ENCODE results near the gene LGALS7. TPM values are rescaled to one million over a fixed set of nuclear protein-coding genes. Genes with fewer than 3 reads are reported as not detected.
"Not testable (repeated sequence)": the region's sequence is repeated elsewhere in the genome, so short reads cannot be mapped to it uniquely, and the experiment has no call there.

Gene LGALS7
- total and polyA plus RNA-seq, 2 of the 13 experiments (the other 11 are each of a cell fraction or from before 2014, with no cell fraction given), result 0.73 TPM; not detected in 1

DNA sequence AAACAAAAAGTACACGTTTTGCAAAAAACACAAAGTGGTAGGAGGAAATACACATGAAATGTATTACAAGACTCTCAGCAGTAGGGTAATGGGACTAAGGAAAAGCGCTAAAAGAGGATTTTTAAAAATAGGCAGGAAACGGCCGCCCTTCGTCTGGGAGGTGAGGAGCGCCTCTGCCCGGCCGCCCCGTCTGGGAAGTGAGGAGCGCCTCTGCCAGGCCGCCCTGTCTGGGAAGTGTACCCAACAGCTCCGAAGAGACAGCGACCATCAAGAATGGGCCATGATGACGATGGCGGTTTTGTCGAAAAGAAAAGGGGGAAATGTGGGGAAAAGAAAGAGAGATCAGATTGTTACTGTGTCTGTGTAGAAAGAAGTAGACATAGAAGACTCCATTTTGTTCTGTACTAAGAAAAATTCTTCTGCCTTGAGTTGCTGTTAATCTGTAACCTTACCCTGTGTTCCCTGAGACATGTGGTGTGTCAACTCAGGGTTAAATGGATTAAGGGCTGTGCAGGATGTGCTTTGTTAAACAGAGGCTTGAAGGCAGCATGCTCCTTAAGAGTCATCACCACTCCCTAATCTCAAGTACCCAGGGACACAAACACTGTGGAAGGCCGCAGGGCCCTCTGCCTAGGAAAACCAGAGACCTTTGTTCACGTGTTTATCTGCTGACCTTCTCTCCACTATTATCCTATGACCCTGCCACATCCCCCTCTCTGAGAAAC lies 34.2 kb upstream of the LGALS7 start:
- intact Hi-C loops (cut with micrococcal nuclease; ENCODE audit: unreplicated experiment); DNase-seq (ENCODE audit: low spot score); H3K79me2 ChIP-seq (ENCODE audit: insufficient read depth, low read length); H2AFZ ChIP-seq (ENCODE audit: low read length); H3K4me3 ChIP-seq (replicated peaks in 1 of 3; ENCODE audit: insufficient read depth in 1 of 3, low read depth in 2 of 3, low read length in 3 of 3); H4K20me1 ChIP-seq (ENCODE audit: insufficient read depth, low read length); CTCF ChIA-PET (ENCODE audit: low intra/inter-chr PET ratio, low total read pairs); H3K36me3 ChIP-seq (replicated peaks in 1 of 2; ENCODE audit: control insufficient read depth in 1 of 2, insufficient read depth in 2 of 2, low read length in 2 of 2); H3K9ac ChIP-seq (ENCODE audit: insufficient read depth, low read depth, low read length); H3K9me3 ChIP-seq (ENCODE audit: low read length); FAIRE-seq; H3K27ac ChIP-seq (ENCODE audit: extremely low read length, insufficient read depth, low read length); H3K4me2 ChIP-seq (ENCODE audit: low read depth, low read length); in situ Hi-C loops (cut with HindIII; ENCODE audit: extremely low pct_ligation_motif_present, low pct_unique_long_range_greater_than_20kb); ATAC-seq; BruUV-seq (replicated peaks); H3K27me3 ChIP-seq (ENCODE audit: control insufficient read depth in 1 of 2, insufficient read depth in 2 of 2, low read length in 2 of 2): not testable (repeated sequence)
- H3K4me1 ChIP-seq (ENCODE audit: insufficient read depth, low read length), result peaks cover 36% of the 10 kb centered on the region
- TF ChIP-seq, protein P1, sequence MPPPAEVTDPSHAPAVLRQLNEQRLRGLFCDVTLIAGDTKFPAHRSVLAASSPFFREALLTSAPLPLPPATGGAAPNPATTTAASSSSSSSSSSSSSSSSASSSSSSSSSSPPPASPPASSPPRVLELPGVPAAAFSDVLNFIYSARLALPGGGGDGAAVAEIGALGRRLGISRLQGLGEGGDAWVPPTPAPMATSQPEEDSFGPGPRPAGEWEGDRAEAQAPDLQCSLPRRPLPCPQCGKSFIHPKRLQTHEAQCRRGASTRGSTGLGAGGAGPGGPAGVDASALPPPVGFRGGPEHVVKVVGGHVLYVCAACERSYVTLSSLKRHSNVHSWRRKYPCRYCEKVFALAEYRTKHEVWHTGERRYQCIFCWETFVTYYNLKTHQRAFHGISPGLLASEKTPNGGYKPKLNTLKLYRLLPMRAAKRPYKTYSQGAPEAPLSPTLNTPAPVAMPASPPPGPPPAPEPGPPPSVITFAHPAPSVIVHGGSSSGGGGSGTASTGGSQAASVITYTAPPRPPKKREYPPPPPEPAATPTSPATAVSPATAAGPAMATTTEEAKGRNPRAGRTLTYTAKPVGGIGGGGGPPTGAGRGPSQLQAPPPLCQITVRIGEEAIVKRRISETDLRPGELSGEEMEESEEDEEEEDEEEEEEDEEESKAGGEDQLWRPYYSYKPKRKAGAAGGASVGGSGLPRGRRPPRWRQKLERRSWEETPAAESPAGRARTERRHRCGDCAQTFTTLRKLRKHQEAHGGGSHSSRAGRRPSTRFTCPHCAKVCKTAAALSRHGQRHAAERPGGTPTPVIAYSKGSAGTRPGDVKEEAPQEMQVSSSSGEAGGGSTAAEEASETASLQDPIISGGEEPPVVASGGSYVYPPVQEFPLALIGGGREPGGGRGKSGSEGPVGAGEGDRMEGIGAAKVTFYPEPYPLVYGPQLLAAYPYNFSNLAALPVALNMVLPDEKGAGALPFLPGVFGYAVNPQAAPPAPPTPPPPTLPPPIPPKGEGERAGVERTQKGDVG (CRISPR knock-in tag; IDR thresholded peaks at IDR 0.05; ENCODE audit: borderline replicate concordance), result 0 out of 2 replicates have a peak, but pooled peaks have one; percentile 41
- peak; percentile 80 for TF ChIP-seq ZNF652 (CRISPR knock-in tag; IDR thresholded peaks at IDR 0.05; ENCODE audit: borderline replicate concordance, low read depth)
- POLR2A ChIA-PET, result interaction anchor here (1.1 to 1.6 kb wide), 2 partner anchors 12 to 24 kb away, joined by 3 to 4 read pairs; partner anchors contain the start of gene ECH1
- WGBS (ENCODE audit: low lambda C conversion rate), result 78% methylated on average over 14 of the region's 18 CpGs

DNA sequence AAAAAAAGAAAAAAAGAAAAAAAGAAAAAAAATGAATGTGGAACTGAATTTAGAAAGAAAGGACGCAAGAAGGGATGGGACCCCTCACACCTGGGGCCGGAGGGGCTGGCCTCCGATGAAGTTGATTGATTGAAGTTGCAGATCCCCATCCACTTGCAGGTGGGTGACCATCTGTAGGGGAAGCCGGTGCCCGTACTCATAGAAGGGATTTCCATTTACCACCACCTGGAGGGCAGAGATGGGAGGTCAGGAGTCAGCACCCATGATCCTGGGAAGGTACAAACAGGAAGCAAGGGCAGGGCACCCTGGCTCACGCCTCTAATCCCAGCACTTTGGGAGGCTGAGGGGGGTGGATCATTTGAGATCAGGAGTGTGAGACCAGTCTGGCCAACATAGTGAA lies 33.1 kb upstream of the LGALS7 start:
- no peak overlapping the region for H3K4me2 ChIP-seq (ENCODE audit: low read depth, low read length)
- H4K20me1 ChIP-seq (ENCODE audit: insufficient read depth, low read length), result no peaks in the 10 kb centered on the region
- intact Hi-C loops (cut with micrococcal nuclease; ENCODE audit: unreplicated experiment), result no loop called here
- no peaks in the 10 kb centered on the region for H3K9me3 ChIP-seq (ENCODE audit: low read length)
- ATAC-seq, result peak; percentile 55; the same call in 2 of the 3 replicates
- peaks cover 25% of the 10 kb centered on the region for H3K4me1 ChIP-seq (ENCODE audit: insufficient read depth, low read length)
- 95% methylated on average over 6 of the region's 6 CpGs for WGBS (ENCODE audit: low lambda C conversion rate)
- BruUV-seq (replicated peaks), result no TSS peak
- TF ChIP-seq, protein P2, sequence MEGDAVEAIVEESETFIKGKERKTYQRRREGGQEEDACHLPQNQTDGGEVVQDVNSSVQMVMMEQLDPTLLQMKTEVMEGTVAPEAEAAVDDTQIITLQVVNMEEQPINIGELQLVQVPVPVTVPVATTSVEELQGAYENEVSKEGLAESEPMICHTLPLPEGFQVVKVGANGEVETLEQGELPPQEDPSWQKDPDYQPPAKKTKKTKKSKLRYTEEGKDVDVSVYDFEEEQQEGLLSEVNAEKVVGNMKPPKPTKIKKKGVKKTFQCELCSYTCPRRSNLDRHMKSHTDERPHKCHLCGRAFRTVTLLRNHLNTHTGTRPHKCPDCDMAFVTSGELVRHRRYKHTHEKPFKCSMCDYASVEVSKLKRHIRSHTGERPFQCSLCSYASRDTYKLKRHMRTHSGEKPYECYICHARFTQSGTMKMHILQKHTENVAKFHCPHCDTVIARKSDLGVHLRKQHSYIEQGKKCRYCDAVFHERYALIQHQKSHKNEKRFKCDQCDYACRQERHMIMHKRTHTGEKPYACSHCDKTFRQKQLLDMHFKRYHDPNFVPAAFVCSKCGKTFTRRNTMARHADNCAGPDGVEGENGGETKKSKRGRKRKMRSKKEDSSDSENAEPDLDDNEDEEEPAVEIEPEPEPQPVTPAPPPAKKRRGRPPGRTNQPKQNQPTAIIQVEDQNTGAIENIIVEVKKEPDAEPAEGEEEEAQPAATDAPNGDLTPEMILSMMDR (CRISPR knock-in tag; IDR thresholded peaks at IDR 0.05), result 0 out of 2 replicates have a peak, but pooled peaks have one; percentile 9
- TF ChIP-seq DR1 (CRISPR knock-in tag; IDR thresholded peaks at IDR 0.05) (no peak), TOE1 (CRISPR knock-in tag; IDR thresholded peaks at IDR 0.05) (no peak)
- TF ChIP-seq, protein P3, sequence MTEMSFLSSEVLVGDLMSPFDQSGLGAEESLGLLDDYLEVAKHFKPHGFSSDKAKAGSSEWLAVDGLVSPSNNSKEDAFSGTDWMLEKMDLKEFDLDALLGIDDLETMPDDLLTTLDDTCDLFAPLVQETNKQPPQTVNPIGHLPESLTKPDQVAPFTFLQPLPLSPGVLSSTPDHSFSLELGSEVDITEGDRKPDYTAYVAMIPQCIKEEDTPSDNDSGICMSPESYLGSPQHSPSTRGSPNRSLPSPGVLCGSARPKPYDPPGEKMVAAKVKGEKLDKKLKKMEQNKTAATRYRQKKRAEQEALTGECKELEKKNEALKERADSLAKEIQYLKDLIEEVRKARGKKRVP (CRISPR knock-in tag; IDR thresholded peaks at IDR 0.05), result no peak
- no peak for DNase-seq (ENCODE audit: low spot score)
- H3K36me3 ChIP-seq (replicated peaks in 1 of 2; ENCODE audit: control insufficient read depth in 1 of 2, insufficient read depth in 2 of 2, low read length in 2 of 2), result no peaks in the 10 kb centered on the region
- H3K9ac ChIP-seq (ENCODE audit: insufficient read depth, low read depth, low read length), result no peak overlapping the region
- no peak for FAIRE-seq
- POLR2A ChIA-PET, result interaction anchor here (1.6 kb wide), 1 partner anchor 13 kb away, joined by 4 read pairs; no protein-coding TSS in a partner anchor
- no peak overlapping the region for H2AFZ ChIP-seq (ENCODE audit: low read length)
- CTCF ChIA-PET (ENCODE audit: low intra/inter-chr PET ratio, low total read pairs), result interaction anchor here (0.7 kb wide), 1 partner anchor 76 kb away, joined by 5 read pairs; no protein-coding TSS in a partner anchor
- no peaks in the 10 kb centered on the region for H3K27me3 ChIP-seq (ENCODE audit: control insufficient read depth in 1 of 2, insufficient read depth in 2 of 2, low read length in 2 of 2)
- in situ Hi-C loops (cut with HindIII; ENCODE audit: extremely low pct_ligation_motif_present, low pct_unique_long_range_greater_than_20kb), result no loop called here
- H3K79me2 ChIP-seq (ENCODE audit: insufficient read depth, low read length), result no peaks in the 10 kb centered on the region
- H3K27ac ChIP-seq (ENCODE audit: extremely low read length, insufficient read depth, low read length), result no peak overlapping the region
- no peak overlapping the region for H3K4me3 ChIP-seq (replicated peaks in 1 of 3; ENCODE audit: insufficient read depth in 1 of 3, low read depth in 2 of 3, low read length in 3 of 3)

All from HepG2 (cell line).